ENCODE data around the gene MEX3B.

DNA sequence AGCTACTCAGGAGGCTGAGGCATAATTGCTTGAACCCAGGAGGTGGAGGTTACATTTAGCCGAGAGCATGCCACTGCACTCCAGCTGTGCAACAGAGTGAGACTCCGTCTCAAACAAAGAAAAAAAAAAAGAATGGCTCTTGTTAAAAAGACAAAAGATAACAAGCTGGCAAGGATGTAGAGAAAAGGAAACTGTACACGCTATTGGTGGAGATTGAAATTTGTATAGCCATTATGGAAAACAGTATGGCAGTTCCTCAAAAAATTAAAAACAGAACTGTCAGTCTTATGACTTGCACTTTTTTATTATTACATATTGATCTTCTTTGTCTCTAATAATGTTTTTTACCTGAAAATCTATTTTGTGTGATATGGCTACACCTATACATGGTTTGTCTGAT lies 41.9 kb downstream of the MEX3B start:
- no peak for TF ChIP-seq CREM (IDR thresholded peaks at IDR 0.05; ENCODE audit: low read depth)
- TF ChIP-seq ARID1B (IDR thresholded peaks at IDR 0.05): no peak
- no peak for TF ChIP-seq EWSR1 (IDR thresholded peaks at IDR 0.05; ENCODE audit: borderline replicate concordance, low read depth, partially characterized antibody)
- TF ChIP-seq, protein P1, sequence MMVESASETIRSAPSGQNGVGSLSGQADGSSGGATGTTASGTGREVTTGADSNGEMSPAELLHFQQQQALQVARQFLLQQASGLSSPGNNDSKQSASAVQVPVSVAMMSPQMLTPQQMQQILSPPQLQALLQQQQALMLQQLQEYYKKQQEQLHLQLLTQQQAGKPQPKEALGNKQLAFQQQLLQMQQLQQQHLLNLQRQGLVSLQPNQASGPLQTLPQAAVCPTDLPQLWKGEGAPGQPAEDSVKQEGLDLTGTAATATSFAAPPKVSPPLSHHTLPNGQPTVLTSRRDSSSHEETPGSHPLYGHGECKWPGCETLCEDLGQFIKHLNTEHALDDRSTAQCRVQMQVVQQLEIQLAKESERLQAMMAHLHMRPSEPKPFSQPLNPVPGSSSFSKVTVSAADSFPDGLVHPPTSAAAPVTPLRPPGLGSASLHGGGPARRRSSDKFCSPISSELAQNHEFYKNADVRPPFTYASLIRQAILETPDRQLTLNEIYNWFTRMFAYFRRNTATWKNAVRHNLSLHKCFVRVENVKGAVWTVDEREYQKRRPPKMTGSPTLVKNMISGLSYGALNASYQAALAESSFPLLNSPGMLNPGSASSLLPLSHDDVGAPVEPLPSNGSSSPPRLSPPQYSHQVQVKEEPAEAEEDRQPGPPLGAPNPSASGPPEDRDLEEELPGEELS (CRISPR knock-in tag; IDR thresholded peaks at IDR 0.05; ENCODE audit: borderline replicate concordance): no peak
- TF ChIP-seq MTF1 (CRISPR knock-in tag; IDR thresholded peaks at IDR 0.05; ENCODE audit: borderline replicate concordance): no peak
- TF ChIP-seq, protein P2, sequence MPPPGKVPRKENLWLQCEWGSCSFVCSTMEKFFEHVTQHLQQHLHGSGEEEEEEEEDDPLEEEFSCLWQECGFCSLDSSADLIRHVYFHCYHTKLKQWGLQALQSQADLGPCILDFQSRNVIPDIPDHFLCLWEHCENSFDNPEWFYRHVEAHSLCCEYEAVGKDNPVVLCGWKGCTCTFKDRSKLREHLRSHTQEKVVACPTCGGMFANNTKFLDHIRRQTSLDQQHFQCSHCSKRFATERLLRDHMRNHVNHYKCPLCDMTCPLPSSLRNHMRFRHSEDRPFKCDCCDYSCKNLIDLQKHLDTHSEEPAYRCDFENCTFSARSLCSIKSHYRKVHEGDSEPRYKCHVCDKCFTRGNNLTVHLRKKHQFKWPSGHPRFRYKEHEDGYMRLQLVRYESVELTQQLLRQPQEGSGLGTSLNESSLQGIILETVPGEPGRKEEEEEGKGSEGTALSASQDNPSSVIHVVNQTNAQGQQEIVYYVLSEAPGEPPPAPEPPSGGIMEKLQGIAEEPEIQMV (tag; conservative IDR thresholded peaks at IDR 0.05; ENCODE audit: low read depth): no peak
- TF ChIP-seq POLR2AphosphoS5 (IDR thresholded peaks at IDR 0.05; ENCODE audit: control insufficient read depth, insufficient read depth, low read depth, low read length): no peak
- no peak for TF ChIP-seq EGR1 (conservative IDR thresholded peaks at IDR 0.05)
- no peak for TF ChIP-seq ZBTB7A (IDR thresholded peaks at IDR 0.05; ENCODE audit: borderline replicate concordance, control insufficient read depth, low read depth, low read length)
- TF ChIP-seq, protein P3, sequence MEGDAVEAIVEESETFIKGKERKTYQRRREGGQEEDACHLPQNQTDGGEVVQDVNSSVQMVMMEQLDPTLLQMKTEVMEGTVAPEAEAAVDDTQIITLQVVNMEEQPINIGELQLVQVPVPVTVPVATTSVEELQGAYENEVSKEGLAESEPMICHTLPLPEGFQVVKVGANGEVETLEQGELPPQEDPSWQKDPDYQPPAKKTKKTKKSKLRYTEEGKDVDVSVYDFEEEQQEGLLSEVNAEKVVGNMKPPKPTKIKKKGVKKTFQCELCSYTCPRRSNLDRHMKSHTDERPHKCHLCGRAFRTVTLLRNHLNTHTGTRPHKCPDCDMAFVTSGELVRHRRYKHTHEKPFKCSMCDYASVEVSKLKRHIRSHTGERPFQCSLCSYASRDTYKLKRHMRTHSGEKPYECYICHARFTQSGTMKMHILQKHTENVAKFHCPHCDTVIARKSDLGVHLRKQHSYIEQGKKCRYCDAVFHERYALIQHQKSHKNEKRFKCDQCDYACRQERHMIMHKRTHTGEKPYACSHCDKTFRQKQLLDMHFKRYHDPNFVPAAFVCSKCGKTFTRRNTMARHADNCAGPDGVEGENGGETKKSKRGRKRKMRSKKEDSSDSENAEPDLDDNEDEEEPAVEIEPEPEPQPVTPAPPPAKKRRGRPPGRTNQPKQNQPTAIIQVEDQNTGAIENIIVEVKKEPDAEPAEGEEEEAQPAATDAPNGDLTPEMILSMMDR (IDR thresholded peaks at IDR 0.05 in 2 of 3, conservative IDR thresholded peaks at IDR 0.05 in 1 of 3; ENCODE audit: insufficient read depth in 2 of 3, low read depth in 1 of 3, low read length in 3 of 3): no peak
- TF ChIP-seq ESRRA (IDR thresholded peaks at IDR 0.05; ENCODE audit: borderline replicate concordance, low read depth): no peak
- no peak for TF ChIP-seq ZBTB49 (CRISPR knock-in tag; IDR thresholded peaks at IDR 0.05; ENCODE audit: borderline replicate concordance)
- no peak for TF ChIP-seq EZH2 (IDR thresholded peaks at IDR 0.05; ENCODE audit: borderline replicate concordance, low read depth, low read length)
